ENCODE results near the gene ACOX3.

Gene ACOX3

DNA sequence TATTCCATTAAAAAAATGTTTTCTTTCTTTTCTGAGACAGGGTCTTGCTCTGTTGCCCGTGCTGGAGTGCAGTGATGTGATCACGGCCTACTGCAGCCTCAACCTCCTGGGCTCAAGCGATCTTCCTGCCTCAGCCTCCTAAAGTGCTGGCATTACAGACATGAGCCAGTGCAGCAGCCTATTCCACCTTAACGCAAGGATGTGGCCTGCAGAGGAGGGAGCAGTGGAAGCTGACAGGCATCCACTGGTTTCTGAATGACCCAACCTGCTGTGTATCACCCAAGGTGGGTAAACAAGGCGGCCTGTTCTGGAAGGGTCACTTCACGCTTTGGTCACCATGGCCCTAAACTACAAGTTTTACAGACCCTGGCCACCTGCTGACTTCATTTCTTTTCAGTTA lies 60.8 kb downstream of the ACOX3 start:
- FAIRE-seq: no peak
- TF ChIP-seq POLR2AphosphoS5 (IDR thresholded peaks at IDR 0.05; ENCODE audit: low read depth, low read length): no peak
- DNase-seq (ENCODE audit: insufficient read length, low spot score): no peak

DNA sequence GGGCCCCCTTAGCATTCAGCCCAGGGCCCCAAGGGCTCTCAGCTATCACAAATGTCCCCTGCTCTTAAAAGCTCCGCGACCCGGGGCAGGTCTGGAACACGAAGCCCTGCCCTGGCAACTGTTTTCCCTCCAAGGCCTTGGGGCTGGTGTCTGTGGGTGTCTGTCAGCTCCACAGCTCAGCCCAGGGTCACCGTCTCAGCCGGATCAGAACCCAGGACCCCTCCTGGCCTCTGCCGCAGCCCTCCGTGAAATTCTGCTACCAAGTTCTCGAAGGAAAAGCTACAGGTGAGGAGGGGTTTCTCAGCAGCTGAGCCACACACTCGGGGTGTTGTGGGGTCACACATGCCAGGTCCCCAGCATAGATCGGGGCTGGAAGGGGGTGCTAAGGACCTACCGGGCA lies 61.2 kb downstream of the ACOX3 start:
- DNase-seq (ENCODE audit: insufficient read length, low spot score) (no peak), FAIRE-seq (no peak)
- no peak for TF ChIP-seq SPI1 (IDR thresholded peaks at IDR 0.05; ENCODE audit: low read depth, low read length)

DNA sequence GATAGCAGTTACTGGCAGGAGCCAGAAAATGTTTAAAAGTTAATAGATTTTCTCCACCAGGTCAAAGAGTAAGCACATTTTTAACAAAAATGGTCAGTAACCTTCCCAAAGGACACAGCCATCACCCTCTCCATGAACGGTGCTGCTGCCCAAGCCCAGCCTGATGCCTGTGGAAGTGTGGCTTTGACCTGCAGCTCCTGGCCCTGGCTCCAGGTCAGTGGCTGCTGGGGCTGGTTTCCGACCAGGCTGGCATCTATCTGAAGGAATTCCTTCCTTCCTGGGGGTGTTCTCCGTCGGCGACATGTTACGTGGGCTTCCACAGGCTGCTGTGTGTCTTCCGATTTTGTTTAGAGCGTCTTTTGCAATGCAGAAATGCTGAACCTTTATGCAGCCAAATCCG lies 61.7 kb downstream of the ACOX3 start:
- DNase-seq (ENCODE audit: insufficient read length, low spot score): no peak
- FAIRE-seq: no peak
- TF ChIP-seq SPI1 (IDR thresholded peaks at IDR 0.05; ENCODE audit: low read depth, low read length) (no peak), POLR2AphosphoS5 (IDR thresholded peaks at IDR 0.05; ENCODE audit: low read depth, low read length) (no peak), POU2F2 (IDR thresholded peaks at IDR 0.05; ENCODE audit: low read depth, low read length) (no peak), POLR2A (IDR thresholded peaks at IDR 0.05; ENCODE audit: low read depth, low read length) (no peak), PAX5 (IDR thresholded peaks at IDR 0.05; ENCODE audit: insufficient read depth, low read length, severe bottlenecking) (no peak), TAF1 (IDR thresholded peaks at IDR 0.05; ENCODE audit: low read depth, low read length) (no peak)

DNA sequence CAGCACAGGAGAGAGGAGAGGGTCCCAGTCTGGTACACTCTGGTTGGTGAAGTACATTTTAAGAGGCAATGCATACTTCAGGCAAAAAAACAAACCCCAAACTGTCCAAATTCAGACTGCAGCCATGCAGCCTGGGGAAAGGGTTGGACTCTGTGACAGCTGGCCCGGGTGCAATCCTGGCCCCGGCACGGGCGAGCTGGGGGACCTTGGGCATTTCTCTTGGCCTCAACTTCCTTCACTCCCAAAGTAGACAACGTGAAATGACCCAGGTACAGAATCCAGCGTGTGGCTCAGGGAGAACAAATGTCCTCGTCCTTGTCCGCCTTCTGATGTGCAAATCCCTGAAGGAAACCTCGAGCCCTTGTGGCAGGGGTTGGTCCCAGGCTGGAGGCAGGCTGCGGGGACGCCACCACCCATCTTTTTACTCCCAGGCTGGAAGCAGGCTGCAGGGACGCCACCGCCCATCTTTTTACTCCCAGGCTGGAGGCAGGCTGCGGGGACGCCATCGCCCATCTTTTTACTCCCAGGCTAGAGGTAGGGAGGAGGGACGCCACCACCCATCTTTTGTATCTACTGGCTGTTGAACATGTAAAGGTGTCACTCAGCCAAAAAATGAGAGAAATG lies 62.3 kb downstream of the ACOX3 start:
- no peak for DNase-seq (ENCODE audit: insufficient read length, low spot score)
- TF ChIP-seq SPI1 (IDR thresholded peaks at IDR 0.05; ENCODE audit: low read depth, low read length) (no peak), PAX5 (IDR thresholded peaks at IDR 0.05; ENCODE audit: insufficient read depth, low read length, severe bottlenecking) (no peak), POLR2AphosphoS5 (IDR thresholded peaks at IDR 0.05; ENCODE audit: low read depth, low read length) (no peak), POU2F2 (IDR thresholded peaks at IDR 0.05; ENCODE audit: low read depth, low read length) (no peak), TAF1 (IDR thresholded peaks at IDR 0.05; ENCODE audit: low read depth, low read length) (no peak), POLR2A (IDR thresholded peaks at IDR 0.05; ENCODE audit: low read depth, low read length) (no peak)

DNA sequence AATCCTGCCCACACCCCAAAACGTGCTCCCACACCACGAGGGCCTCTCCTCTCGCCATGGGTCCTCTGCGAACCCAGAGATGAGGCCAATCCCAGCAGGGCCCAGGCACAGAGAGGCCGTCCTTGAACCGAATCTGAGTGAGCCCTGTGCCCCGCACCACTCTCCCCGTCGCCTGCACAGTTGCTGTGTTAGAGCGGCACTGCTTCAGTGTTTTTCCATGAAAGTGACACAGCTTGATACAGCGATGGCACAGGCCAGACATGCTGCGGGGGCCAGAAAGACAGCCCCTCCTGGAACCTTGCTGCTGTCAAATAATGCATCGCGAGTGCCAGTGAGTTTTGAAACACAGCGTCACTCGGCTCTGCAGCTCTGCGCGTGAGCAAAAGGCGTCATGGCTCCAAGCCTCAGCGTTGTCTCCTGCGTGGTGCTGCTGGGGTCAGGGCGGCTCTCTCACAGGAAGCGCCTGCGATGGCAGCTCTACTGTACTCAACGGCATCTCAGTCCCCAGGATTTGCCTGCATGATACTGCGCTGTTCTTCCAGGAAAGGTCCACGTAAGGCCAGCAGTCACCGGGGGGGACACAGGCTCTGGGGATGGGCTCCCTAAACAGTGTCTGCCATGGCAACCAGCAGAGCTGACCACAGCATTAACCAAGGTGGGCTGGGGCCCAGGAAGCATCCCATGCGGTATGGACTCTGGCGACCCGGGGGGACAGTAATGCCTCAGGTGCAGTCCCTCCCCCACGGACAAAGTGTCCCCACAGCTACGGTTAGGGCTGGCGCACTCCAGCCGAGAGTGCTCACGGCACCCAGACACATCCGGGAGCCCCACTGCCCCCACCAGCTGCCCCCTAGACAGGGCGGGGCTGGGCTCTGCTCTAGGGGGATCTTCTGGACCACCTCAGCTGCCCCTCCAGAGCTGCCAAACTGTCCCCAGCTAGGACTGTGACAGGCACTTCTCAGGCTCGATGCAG lies 63.1 kb downstream of the ACOX3 start:
- TF ChIP-seq POLR2AphosphoS5 (IDR thresholded peaks at IDR 0.05; ENCODE audit: low read depth, low read length) (no peak), SPI1 (IDR thresholded peaks at IDR 0.05; ENCODE audit: low read depth, low read length) (no peak), TAF1 (IDR thresholded peaks at IDR 0.05; ENCODE audit: low read depth, low read length) (no peak), POLR2A (IDR thresholded peaks at IDR 0.05; ENCODE audit: low read depth, low read length) (no peak), PAX5 (IDR thresholded peaks at IDR 0.05; ENCODE audit: insufficient read depth, low read length, severe bottlenecking) (no peak), POU2F2 (IDR thresholded peaks at IDR 0.05; ENCODE audit: low read depth, low read length) (no peak)
- no peak for DNase-seq (ENCODE audit: insufficient read length, low spot score)
- no peak for FAIRE-seq

More for the DNA sequence above, 62.3 kb downstream of the ACOX3 start:
- FAIRE-seq: no peak

DNA sequence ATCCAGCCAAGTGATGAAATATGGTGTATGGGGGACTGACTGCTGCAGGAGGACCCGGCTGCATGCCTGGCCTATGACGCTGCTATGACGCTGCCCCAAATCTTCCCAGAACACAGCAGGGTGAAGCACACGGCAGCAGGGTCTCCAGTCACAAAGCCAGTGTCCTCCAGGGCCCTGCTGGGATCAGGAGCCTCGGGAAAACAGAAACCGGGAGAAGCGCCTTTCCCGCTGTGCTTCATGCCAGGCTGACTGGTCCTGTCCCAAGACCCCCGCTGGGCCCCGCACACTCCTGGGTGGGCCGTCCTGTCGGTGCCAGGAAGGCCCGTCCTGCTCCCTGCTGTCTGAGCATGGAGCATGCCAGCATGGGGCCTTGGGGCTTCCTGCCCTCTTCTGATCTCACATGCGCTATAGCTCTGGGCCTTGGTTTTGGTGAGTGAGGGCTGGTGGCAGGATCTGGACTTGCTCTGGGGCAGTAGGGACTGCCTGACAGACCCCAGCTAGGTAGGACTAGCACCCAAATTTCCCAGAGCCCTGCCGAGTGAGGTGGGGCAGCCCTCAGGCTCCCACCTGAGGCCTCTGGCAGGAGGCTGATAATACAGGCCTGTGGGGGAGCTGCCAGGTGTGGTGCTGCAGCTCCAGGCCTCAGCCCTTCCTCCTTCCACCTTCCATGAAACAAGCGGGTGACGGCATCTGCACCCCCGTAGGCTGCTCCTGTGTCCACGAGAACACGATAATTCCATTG lies 64.0 kb downstream of the ACOX3 start:
- no peak for FAIRE-seq
- TF ChIP-seq PAX5 (IDR thresholded peaks at IDR 0.05; ENCODE audit: insufficient read depth, low read length, severe bottlenecking) (no peak), POU2F2 (IDR thresholded peaks at IDR 0.05; ENCODE audit: low read depth, low read length) (no peak), SPI1 (IDR thresholded peaks at IDR 0.05; ENCODE audit: low read depth, low read length) (no peak), POLR2AphosphoS5 (IDR thresholded peaks at IDR 0.05; ENCODE audit: low read depth, low read length) (no peak), POLR2A (IDR thresholded peaks at IDR 0.05; ENCODE audit: low read depth, low read length) (no peak), TAF1 (IDR thresholded peaks at IDR 0.05; ENCODE audit: low read depth, low read length) (no peak)
- no peak for DNase-seq (ENCODE audit: insufficient read length, low spot score)

DNA sequence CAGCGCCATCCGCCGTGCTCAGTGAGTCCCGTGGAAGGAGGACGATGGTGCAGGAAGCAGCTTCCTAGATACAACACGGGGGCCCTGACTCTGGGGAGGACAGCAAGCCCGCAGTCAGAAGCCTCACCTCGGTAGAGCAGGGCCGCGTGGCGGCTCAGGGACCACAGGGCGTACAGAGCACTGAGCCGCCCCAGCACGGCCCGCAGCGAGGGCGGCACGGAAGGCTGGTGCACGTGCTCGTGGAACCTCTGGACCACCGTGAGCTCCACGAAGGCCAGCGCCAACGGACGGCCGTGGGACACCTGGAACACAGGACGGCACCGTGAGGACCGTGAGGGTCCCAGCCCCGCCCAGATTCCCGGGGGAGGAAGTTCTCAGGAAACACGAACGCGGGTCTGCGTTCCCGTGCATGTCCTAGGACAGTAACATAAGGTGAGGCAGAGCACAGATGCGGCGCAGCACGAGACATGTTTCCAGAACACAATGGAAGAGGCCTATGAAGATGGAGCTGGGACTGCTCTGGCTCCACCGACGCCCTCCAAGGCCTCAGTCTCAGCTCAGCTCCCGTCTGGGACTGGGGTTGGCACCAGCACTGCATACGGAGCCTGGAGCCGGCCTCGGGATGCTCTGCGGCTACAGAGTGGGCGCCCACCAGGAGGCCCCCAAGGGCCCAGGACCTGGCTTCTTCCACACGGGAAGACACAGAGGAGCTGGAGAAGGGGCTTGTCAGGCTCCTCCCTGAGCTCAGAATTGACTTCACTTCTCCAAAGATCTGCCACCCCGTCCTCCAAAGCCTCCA lies 65.5 kb downstream of the ACOX3 start:
- TF ChIP-seq POLR2AphosphoS5 (IDR thresholded peaks at IDR 0.05; ENCODE audit: low read depth, low read length): no peak
- no peak for TF ChIP-seq POLR2A (IDR thresholded peaks at IDR 0.05; ENCODE audit: low read depth, low read length)
- TF ChIP-seq PAX5 (IDR thresholded peaks at IDR 0.05; ENCODE audit: insufficient read depth, low read length, severe bottlenecking): no peak
- TF ChIP-seq SPI1 (IDR thresholded peaks at IDR 0.05; ENCODE audit: low read depth, low read length): no peak
- FAIRE-seq (no peak), DNase-seq (ENCODE audit: insufficient read length, low spot score) (no peak)

DNA sequence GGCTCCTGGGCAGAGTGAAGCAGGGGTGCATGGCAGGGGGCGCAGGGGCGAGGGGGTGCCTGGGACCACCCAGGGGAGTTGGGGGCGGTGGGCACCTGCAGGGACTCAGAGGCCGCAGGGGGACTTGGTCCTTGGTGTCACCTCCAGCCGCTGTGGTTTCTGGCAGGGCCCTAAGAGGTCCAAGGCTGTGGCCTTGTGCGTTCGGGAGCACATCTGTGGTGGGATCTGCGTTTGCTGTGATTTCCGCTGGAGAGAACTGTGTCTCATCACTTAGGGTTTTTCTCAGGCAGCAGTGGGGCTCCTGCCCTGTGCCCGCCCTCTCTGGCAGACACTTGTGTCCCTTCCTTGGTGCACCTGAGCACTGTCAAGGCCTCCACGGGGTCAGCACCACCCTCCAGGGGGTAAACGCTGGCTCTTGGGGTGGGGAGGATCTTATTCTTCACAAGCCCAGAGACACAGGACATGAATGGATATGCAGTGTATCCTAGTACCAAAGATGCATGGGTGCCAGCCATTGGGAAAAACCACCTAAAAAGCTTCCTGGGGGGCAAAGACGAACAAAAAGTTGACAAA lies 66.5 kb downstream of the ACOX3 start:
- no peak for TF ChIP-seq POU2F2 (IDR thresholded peaks at IDR 0.05; ENCODE audit: low read depth, low read length)
- no peak for TF ChIP-seq POLR2A (IDR thresholded peaks at IDR 0.05; ENCODE audit: low read depth, low read length)
- no peak for TF ChIP-seq SPI1 (IDR thresholded peaks at IDR 0.05; ENCODE audit: low read depth, low read length)
- no peak for TF ChIP-seq TAF1 (IDR thresholded peaks at IDR 0.05; ENCODE audit: low read depth, low read length)
- no peak for TF ChIP-seq PAX5 (IDR thresholded peaks at IDR 0.05; ENCODE audit: insufficient read depth, low read length, severe bottlenecking)
- TF ChIP-seq POLR2AphosphoS5 (IDR thresholded peaks at IDR 0.05; ENCODE audit: low read depth, low read length): no peak
- DNase-seq (ENCODE audit: insufficient read length, low spot score) (no peak), FAIRE-seq (no peak)

All from GM12891 (cell line).